Neural progenitor cell (in vitro differentiated cells): ENCODE data around the gene XG. TPM values are rescaled to one million over a fixed set of nuclear protein-coding genes. Genes with fewer than 3 reads are reported as not detected.
"Not testable (repeated sequence)": the region's sequence is repeated elsewhere in the genome, so short reads cannot be mapped to it uniquely, and the experiment has no call there.

Experiments
- DNase-seq: peaks from one replicate; pipeline ENCODE4 v3.0.0-alpha.2; 2016; ENCODE audit warnings: low spot score
- H2AFZ ChIP-seq: fragments of 200-600 bp; sonication (generic); replicated peaks from 2 replicates; pipeline ENCODE4 v1.6.1; 2016; ENCODE audit warnings: antibody characterized with exemption
- H3F3A ChIP-seq: fragments of 200-600 bp; sonication (generic); 2 replicates; pipeline ENCODE4 v1.6.1; 2016; ENCODE audit warnings: antibody characterized with exemption, low read depth
- H3K27ac ChIP-seq: fragments of 200-600 bp; sonication (generic); 2 replicates; pipeline ENCODE4 v1.5.1; 2016; ENCODE audit warnings: mild to moderate bottlenecking
- H3K27me3 ChIP-seq: fragments of 200-600 bp; sonication (generic); 2 replicates; pipeline ENCODE4 v1.6.1; 2016; ENCODE audit warnings: mild to moderate bottlenecking, moderate library complexity
- H3K36me3 ChIP-seq: fragments of 200-600 bp; sonication (generic); 2 replicates; pipeline ENCODE4 v1.5.1; 2016
- H3K4me1 ChIP-seq: fragments of 200-600 bp; sonication (generic); 2 replicates; pipeline ENCODE4 v1.6.1; 2016; ENCODE audit warnings: mixed run types
- H3K4me2 ChIP-seq: fragments of 200-600 bp; sonication (generic); 2 replicates; pipeline ENCODE4 v1.6.1; 2016
- H3K4me3 ChIP-seq: fragments of 200-600 bp; sonication (generic); 2 replicates; pipeline ENCODE4 v1.5.1; 2016
- H3K79me2 ChIP-seq: fragments of 200-600 bp; sonication (generic); 2 replicates; pipeline ENCODE4 v1.6.1; 2016; ENCODE audit warnings: low read depth
- H3K9ac ChIP-seq: fragments of 200-600 bp; sonication (generic); 2 replicates; pipeline ENCODE4 v1.6.1; 2016
- H3K9me3 ChIP-seq: fragments of 200-600 bp; sonication (generic); 2 replicates; pipeline ENCODE4 v1.5.1; 2016; ENCODE audit warnings: low read depth
- H4K20me1 ChIP-seq: fragments of 200-600 bp; sonication (generic); 2 replicates; pipeline ENCODE4 v1.6.1; 2016; ENCODE audit warnings: low read depth
- H3K27ac Mint-ChIP-seq: 3 replicates; pipeline ENCODE4 v1.8.0; 2021; ENCODE audit warnings: mixed read lengths
- H3K27me3 Mint-ChIP-seq: 2 replicates; pipeline ENCODE4 v1.8.0; 2022; ENCODE audit warnings: low read depth, mild to moderate bottlenecking, inconsistent platforms, moderate library complexity, mixed read lengths; ENCODE audit not compliant: insufficient read depth
- H3K36me3 Mint-ChIP-seq: 3 replicates; pipeline ENCODE4 v1.8.0; 2021; ENCODE audit warnings: mixed read lengths
- H3K4me1 Mint-ChIP-seq: 3 replicates; pipeline ENCODE4 v1.8.0; 2021; ENCODE audit warnings: mixed read lengths
- H3K4me3 Mint-ChIP-seq: 3 replicates; pipeline ENCODE4 v1.8.0; 2021; ENCODE audit warnings: mild to moderate bottlenecking, moderate library complexity, mixed read lengths
- H3K9me3 Mint-ChIP-seq: 3 replicates; pipeline ENCODE4 v1.8.0; 2020; ENCODE audit warnings: mixed read lengths
- CTCF ChIP-seq: fragments of 200-600 bp; sonication (generic); IDR thresholded peaks from 2 replicates; pipeline ENCODE4 v1.5.1; 2017; ENCODE audit warnings: antibody characterized with exemption, mild to moderate bottlenecking
- EZH2 ChIP-seq: fragments of 200-600 bp; sonication (generic); IDR thresholded peaks from 2 replicates; pipeline ENCODE4 v1.6.1; 2017; ENCODE audit warnings: antibody characterized with exemption, mild to moderate bottlenecking, moderate library complexity
- EZH2phosphoT487 ChIP-seq: fragments of 200-600 bp; sonication (generic); IDR thresholded peaks from 2 replicates; pipeline ENCODE4 v1.6.1; 2017; ENCODE audit warnings: antibody characterized with exemption
- total RNA-seq: library from RNA; depleted of rRNA; stranded (reverse); fragments of >200 nt; gene quantifications from 2 replicates; pipeline ENCODE4 v1.2.3, GENCODE V29; 2015; ENCODE audit warnings: low replicate concordance

XG gene
- total RNA-seq, 1 donor from 2014 or later, result not detected

- DNase-seq, result no peak
- no peak overlapping the region for H3K4me3 Mint-ChIP-seq
- Histone ChIP-seq H3K4me1 (no peaks in the 10 kb centered on the region), H3K79me2 (no peaks in the 10 kb centered on the region), H3K4me2 (no peak overlapping the region), H3K27me3 (no peaks in the 10 kb centered on the region), H3K27ac (no peak overlapping the region), H4K20me1 (no peaks in the 10 kb centered on the region), H3F3A (no peaks in the 10 kb centered on the region), H3K4me3 (no peak overlapping the region), H2AFZ (no peak overlapping the region), H3K9me3 (no peaks in the 10 kb centered on the region), H3K36me3 (no peaks in the 10 kb centered on the region), H3K9ac (no peak overlapping the region)
- peaks cover 5% of the 10 kb centered on the region for H3K27me3 Mint-ChIP-seq
- H3K36me3 Mint-ChIP-seq, result no peaks in the 10 kb centered on the region
- H3K27ac Mint-ChIP-seq, result no peak overlapping the region
- no peak for TF ChIP-seq CTCF
- TF ChIP-seq EZH2phosphoT487, result no peak
- no peak for TF ChIP-seq EZH2
- peaks cover 18% of the 10 kb centered on the region for H3K9me3 Mint-ChIP-seq
- H3K4me1 Mint-ChIP-seq, result no peaks in the 10 kb centered on the region
These were observed 22.2 kb downstream of the XG start for GRCh38 chrX:2774057-2774456.

GRCh38 chrX:2774776-2775175, 22.9 kb downstream of the XG start:
- TF ChIP-seq CTCF (no peak), EZH2phosphoT487 (no peak), EZH2 (no peak)

GRCh38 chrX:2780472-2781225, 28.8 kb downstream of the XG start:
- peak overlapping the region; percentile 65 for H3K27ac Mint-ChIP-seq
- H3K27me3 Mint-ChIP-seq, H3K27me3 ChIP-seq, H3K9me3 Mint-ChIP-seq, H3K4me3 ChIP-seq, DNase-seq, H3K9ac ChIP-seq, H3K36me3 Mint-ChIP-seq, H3K9me3 ChIP-seq, H4K20me1 ChIP-seq, H3K36me3 ChIP-seq, H3K79me2 ChIP-seq: not testable (repeated sequence)
- peaks cover 26% of the 10 kb centered on the region for H3K4me1 ChIP-seq
- peak overlapping the region; percentile 84 for H2AFZ ChIP-seq
- H3K4me3 Mint-ChIP-seq, result peak overlapping the region; percentile 43
- H3K4me1 Mint-ChIP-seq, result peaks cover 30% of the 10 kb centered on the region
- H3F3A ChIP-seq, result peaks cover 22% of the 10 kb centered on the region
- H3K27ac ChIP-seq, result peak overlapping the region; percentile 64
- peak overlapping the region; percentile 69 for H3K4me2 ChIP-seq

More at GRCh38 chrX:2774776-2775175, 22.9 kb downstream of the XG start:
- H3K27me3 Mint-ChIP-seq, result peaks cover 5% of the 10 kb centered on the region
- Histone ChIP-seq H4K20me1 (no peaks in the 10 kb centered on the region), H3F3A (peaks cover 2% of the 10 kb centered on the region), H3K36me3 (no peaks in the 10 kb centered on the region), H3K4me3 (no peak overlapping the region), H3K79me2 (no peaks in the 10 kb centered on the region), H3K4me2 (no peak overlapping the region), H3K9me3 (no peaks in the 10 kb centered on the region), H3K4me1 (no peaks in the 10 kb centered on the region), H3K9ac (no peak overlapping the region), H3K27me3 (no peaks in the 10 kb centered on the region), H2AFZ (no peak overlapping the region), H3K27ac (no peak overlapping the region)
- H3K36me3 Mint-ChIP-seq, result no peaks in the 10 kb centered on the region
- peaks cover 18% of the 10 kb centered on the region for H3K9me3 Mint-ChIP-seq
- no peaks in the 10 kb centered on the region for H3K4me1 Mint-ChIP-seq
- no peak for DNase-seq
- no peak overlapping the region for H3K27ac Mint-ChIP-seq
- no peak overlapping the region for H3K4me3 Mint-ChIP-seq

- H3K4me2 ChIP-seq, result peak overlapping the region; percentile 69
- H3K4me3 Mint-ChIP-seq, result no peak overlapping the region
- peak; percentile 19 for DNase-seq
- peak overlapping the region; percentile 84 for H2AFZ ChIP-seq
- peak overlapping the region; percentile 64 for H3K27ac ChIP-seq
- peaks cover 10% of the 10 kb centered on the region for H3K27me3 Mint-ChIP-seq
- no peaks in the 10 kb centered on the region for H3K9me3 ChIP-seq
- no peak overlapping the region for H3K27ac Mint-ChIP-seq
- H3K79me2 ChIP-seq, result no peaks in the 10 kb centered on the region
- H3F3A ChIP-seq, result peaks cover 22% of the 10 kb centered on the region
- no peak overlapping the region for H3K9ac ChIP-seq
- TF ChIP-seq CTCF (no peak), EZH2phosphoT487 (no peak), EZH2 (no peak)
- no peaks in the 10 kb centered on the region for H3K9me3 Mint-ChIP-seq
- H3K4me3 ChIP-seq, result no peak overlapping the region
- no peaks in the 10 kb centered on the region for H3K36me3 Mint-ChIP-seq
- no peaks in the 10 kb centered on the region for H4K20me1 ChIP-seq
- peaks cover 30% of the 10 kb centered on the region for H3K4me1 Mint-ChIP-seq
- no peaks in the 10 kb centered on the region for H3K27me3 ChIP-seq
- no peaks in the 10 kb centered on the region for H3K36me3 ChIP-seq
- peaks cover 26% of the 10 kb centered on the region for H3K4me1 ChIP-seq
These were observed 29.4 kb downstream of the XG start for GRCh38 chrX:2781226-2781571.
